ENCODE results near the gene CNOT1. TPM values are rescaled to one million over a fixed set of nuclear protein-coding genes. Genes with fewer than 3 reads are reported as not detected.
A peak's percentile ranks its signal among the peaks of the same experiment; 100 is the strongest.

Gene CNOT1
- total RNA-seq, 1 experiment from 2014 or later = 328 TPM

DNA sequence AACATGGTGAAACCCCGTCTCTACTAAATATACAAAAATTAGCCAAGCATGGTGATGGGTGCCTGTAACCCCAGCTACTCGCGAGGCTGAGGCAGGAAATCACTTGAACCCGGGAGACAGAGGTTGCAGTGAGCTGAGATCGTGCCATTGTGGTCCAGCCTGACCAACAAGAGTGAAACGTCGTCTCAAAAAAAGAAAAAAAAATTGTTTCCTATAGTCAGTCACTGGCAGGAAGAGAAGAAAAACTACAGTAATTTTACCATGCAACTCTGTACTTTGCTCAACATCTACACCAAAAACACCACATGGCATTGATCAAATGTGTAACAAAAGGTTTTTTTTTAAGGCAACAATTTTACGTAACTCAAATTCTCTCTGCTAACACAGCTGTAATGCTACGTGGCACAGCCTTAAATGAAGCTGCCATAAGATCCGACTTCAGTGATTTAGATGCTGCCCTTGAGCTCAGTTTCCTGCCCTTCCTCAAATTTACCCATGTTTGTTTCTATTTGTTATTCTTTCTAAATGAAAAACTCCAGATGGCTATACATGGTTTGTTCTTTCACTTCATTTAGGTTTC is 40.2 kb downstream of the CNOT1 start:
- H3K9ac ChIP-seq (ENCODE audit: extremely low read depth, insufficient read length, low read length) = no peak overlapping the region
- no peak overlapping the region for H3K18ac ChIP-seq (ENCODE audit: insufficient read length, low read depth, low read length)
- Mint-ChIP-seq H3K9me3 (peaks cover 0 to 3% of the 10 kb centered on the region in 2 experiments; a peak in 2 of 5 replicates), H3K27ac (peak overlapping the region in 1 of 3 experiments; percentile 64; a peak in 2 of 7 replicates), H3K36me3 (ENCODE audit: insufficient read depth in 1 of 3, low read depth in 3 of 3) (peaks cover 56 to 90% (median 84%) of the 10 kb centered on the region in 3 experiments), H3K27me3 (ENCODE audit: low read depth) (no peaks in the 10 kb centered on the region), H3K4me3 (no peak overlapping the region), H3K4me1 (no peaks in the 10 kb centered on the region)
- no CpG with 5 or more reads among the region's 10 CpGs for WGBS (ENCODE audit: extremely low coverage, insufficient read length, low lambda C conversion rate)
- H2BK20ac ChIP-seq (ENCODE audit: low read depth, low read length, poor library complexity, severe bottlenecking) = no peak overlapping the region
- no peak overlapping the region for H4K91ac ChIP-seq (ENCODE audit: insufficient read length, low read depth, low read length)
- no peak overlapping the region for H3K56ac ChIP-seq (ENCODE audit: insufficient read length, low read depth, low read length)
- no peaks in the 10 kb centered on the region for H3K79me2 ChIP-seq (ENCODE audit: insufficient read depth, low read length)
- no peaks in the 10 kb centered on the region for H3K4me1 ChIP-seq (ENCODE audit: insufficient read depth, low read length)
- H2BK12ac ChIP-seq (ENCODE audit: insufficient read length, low read depth, low read length) = no peak overlapping the region
- H2AFZ ChIP-seq (ENCODE audit: low read length) = no peak overlapping the region
- H3K4me2 ChIP-seq (ENCODE audit: insufficient read depth, insufficient read length, low read length) = no peak overlapping the region
- TF ChIP-seq, protein P1, sequence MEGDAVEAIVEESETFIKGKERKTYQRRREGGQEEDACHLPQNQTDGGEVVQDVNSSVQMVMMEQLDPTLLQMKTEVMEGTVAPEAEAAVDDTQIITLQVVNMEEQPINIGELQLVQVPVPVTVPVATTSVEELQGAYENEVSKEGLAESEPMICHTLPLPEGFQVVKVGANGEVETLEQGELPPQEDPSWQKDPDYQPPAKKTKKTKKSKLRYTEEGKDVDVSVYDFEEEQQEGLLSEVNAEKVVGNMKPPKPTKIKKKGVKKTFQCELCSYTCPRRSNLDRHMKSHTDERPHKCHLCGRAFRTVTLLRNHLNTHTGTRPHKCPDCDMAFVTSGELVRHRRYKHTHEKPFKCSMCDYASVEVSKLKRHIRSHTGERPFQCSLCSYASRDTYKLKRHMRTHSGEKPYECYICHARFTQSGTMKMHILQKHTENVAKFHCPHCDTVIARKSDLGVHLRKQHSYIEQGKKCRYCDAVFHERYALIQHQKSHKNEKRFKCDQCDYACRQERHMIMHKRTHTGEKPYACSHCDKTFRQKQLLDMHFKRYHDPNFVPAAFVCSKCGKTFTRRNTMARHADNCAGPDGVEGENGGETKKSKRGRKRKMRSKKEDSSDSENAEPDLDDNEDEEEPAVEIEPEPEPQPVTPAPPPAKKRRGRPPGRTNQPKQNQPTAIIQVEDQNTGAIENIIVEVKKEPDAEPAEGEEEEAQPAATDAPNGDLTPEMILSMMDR (conservative IDR thresholded peaks at IDR 0.05) = no peak
- no peak overlapping the region for H3K14ac ChIP-seq (ENCODE audit: insufficient read depth, low read length)
- H3K27me3 ChIP-seq (ENCODE audit: insufficient read depth, low read length) = no peaks in the 10 kb centered on the region
- H4K5ac ChIP-seq (ENCODE audit: insufficient read length, low read depth, low read length) = no peak overlapping the region
- DNase-seq = no peak
- no peak overlapping the region for H3K4ac ChIP-seq (ENCODE audit: low read depth, low read length)
- H4K20me1 ChIP-seq (ENCODE audit: control insufficient read depth, insufficient read depth, insufficient read length) = no peaks in the 10 kb centered on the region
- H3K9me3 ChIP-seq (ENCODE audit: control insufficient read depth, low read depth, low read length) = no peaks in the 10 kb centered on the region
- H2BK120ac ChIP-seq (ENCODE audit: low read depth, low read length, poor library complexity, severe bottlenecking) = no peak overlapping the region
- no peak overlapping the region for H4K8ac ChIP-seq (replicated peaks; ENCODE audit: insufficient read length, low read depth, low read length)
- no peak overlapping the region for H2AK5ac ChIP-seq (ENCODE audit: insufficient read length, low read length)
- H2BK15ac ChIP-seq (ENCODE audit: low read depth, low read length) = no peak overlapping the region
- H3K27ac ChIP-seq (ENCODE audit: insufficient read length, low read depth, low read length) = no peak overlapping the region
- H3T11ph ChIP-seq (ENCODE audit: low read length) = no peak overlapping the region
- H3K23ac ChIP-seq (ENCODE audit: insufficient read length, low read depth, low read length) = no peak overlapping the region
- no peak overlapping the region for H2BK5ac ChIP-seq (ENCODE audit: insufficient read length, low read length)
- no peaks in the 10 kb centered on the region for H3K23me2 ChIP-seq (ENCODE audit: insufficient read length, low read depth, low read length, poor library complexity, severe bottlenecking)
- H3K79me1 ChIP-seq (ENCODE audit: insufficient read depth, low read depth, low read length, poor library complexity, severe bottlenecking) = no peaks in the 10 kb centered on the region

Measured in H9 (cell line).